ENCODE data around the gene IRX4. TPM values are rescaled to one million over a fixed set of nuclear protein-coding genes. Genes with fewer than 3 reads are reported as not detected.

IRX4 gene
- total RNA-seq, 2 donors from 2014 or later, result not detected

Other genes starting within 250 kb of the IRX4 start
- gene MRPL36, start 83.1 kb downstream of the IRX4 start, total RNA-seq, result 10 to 100 TPM; 26.2 to 26.9 TPM
- gene NDUFS6, start 81.5 kb downstream of the IRX4 start, total RNA-seq, result 10 to 100 TPM; 25.7 to 26.5 TPM

Measured in thoracic aorta (tissue), 2 donors.